GM12873 (cell line): ENCODE measurements around the gene PTPRE.

Source experiments
- CTCF ChIP-seq: IDR thresholded peaks from 2 replicates; pipeline ENCODE4 v1.5.1; 2012; ENCODE audit warnings: low read depth, mild to moderate bottlenecking, moderate library complexity, low read length, control low read depth; ENCODE audit not compliant: insufficient read depth; ENCODE audit errors: missing control alignments

Gene PTPRE

GRCh38 chr10:128044961-128045832, 138.3 kb downstream of the PTPRE start:
- no peak for TF ChIP-seq CTCF

- no peak for TF ChIP-seq CTCF
Measured at GRCh38 chr10:128045833-128046120, 138.9 kb downstream of the PTPRE start.

- TF ChIP-seq CTCF: no peak
Measured at GRCh38 chr10:128046156-128046952, 139.5 kb downstream of the PTPRE start.

GRCh38 chr10:128046953-128047290, 140.0 kb downstream of the PTPRE start:
- no peak for TF ChIP-seq CTCF

GRCh38 chr10:128047351-128047750, 140.4 kb downstream of the PTPRE start:
- TF ChIP-seq CTCF: no peak

GRCh38 chr10:128047991-128048818, 141.3 kb downstream of the PTPRE start:
- TF ChIP-seq CTCF: no peak

GRCh38 chr10:128048819-128049210, 141.9 kb downstream of the PTPRE start:
- TF ChIP-seq CTCF: no peak
